B cell (primary cell): ENCODE data around the gene ADARB2. TPM values are rescaled to one million over a fixed set of nuclear protein-coding genes. Genes with fewer than 3 reads are reported as not detected.

Source experiments
- ATAC-seq: fragments of 200-7000 bp; cut with Tn5 transposase; one replicate; pipeline ENCODE4 v1.10.0; 2021; ENCODE audit warnings: low read depth, mild to moderate bottlenecking, moderate number of reproducible peaks, moderate library complexity
- CTCF ChIA-PET: fragments of 350-600 bp; sonication (Branson Sonifier 250); formaldehyde crosslinking; loops from one replicate; lab custom pipeline; 2021; ENCODE audit warnings: antibody characterized with exemption, inconsistent platforms; lab: Charles Lee
- POLR2A ChIA-PET: fragments of 350-600 bp; sonication (Branson Sonifier 250); formaldehyde crosslinking; loops from one replicate; lab custom pipeline; 2021; ENCODE audit warnings: antibody characterized with exemption; lab: Charles Lee
- DNase-seq: peaks from one replicate; pipeline ENCODE4 v3.0.0; 2013
- H2AFZ ChIP-seq: 2 replicates; pipeline ENCODE4 v1.6.1; 2012; ENCODE audit warnings: mild to moderate bottlenecking, low read depth, low read length; ENCODE audit not compliant: insufficient read depth, poor library complexity, severe bottlenecking
- H3K27ac ChIP-seq, 2 donors: 1 replicate in 1 of 2; 2 replicates in 1 of 2; pipeline ENCODE4 v1.5.1; 2012 to 2013; ENCODE audit warnings: low read length in 2 of 2, mild to moderate bottlenecking in 2 of 2, moderate library complexity in 1 of 2
- H3K27me3 ChIP-seq, 4 experiments: fragments of 200-600 bp in 1 of 4; sonication (generic) in 1 of 4; replicated peaks in 1 of 4; 1 replicate in 2 of 4; 2 replicates in 2 of 4; pipeline versions ENCODE4 v1.6.1 to v1.7.0; 2013 to 2016; ENCODE audit warnings: low read length in 3 of 4, mild to moderate bottlenecking in 2 of 4, mixed read lengths in 1 of 4, moderate library complexity in 1 of 4; ENCODE audit not compliant: insufficient read depth in 4 of 4, control insufficient read depth in 3 of 4; ENCODE audit errors: control extremely low read depth in 1 of 4
- H3K36me3 ChIP-seq, 2 experiments: replicated peaks in 1 of 2; 1 replicate in 1 of 2; 2 replicates in 1 of 2; pipeline versions ENCODE4 v1.6.1 to v1.7.1; 2013; ENCODE audit warnings: low read length in 1 of 2; ENCODE audit not compliant: insufficient read depth in 2 of 2, control insufficient read depth in 1 of 2; ENCODE audit errors: control extremely low read depth in 1 of 2, extremely low read depth in 1 of 2
- H3K4me1 ChIP-seq, 2 donors: fragments of 200-600 bp in 1 of 2; sonication (generic) in 1 of 2; 1 replicate in 1 of 2; 2 replicates in 1 of 2; pipeline versions ENCODE4 v1.5.1 to v1.6.1; 2013 to 2017; ENCODE audit warnings: low read length in 2 of 2; ENCODE audit not compliant: control insufficient read depth in 2 of 2, insufficient read depth in 2 of 2
- H3K4me2 ChIP-seq: replicated peaks from 2 replicates; pipeline ENCODE3; 2012; ENCODE audit warnings: mild to moderate bottlenecking, low read depth, low read length; ENCODE audit not compliant: poor library complexity, severe bottlenecking
- H3K4me3 ChIP-seq, 5 experiments: fragments of 200-600 bp in 1 of 5; sonication (generic) in 1 of 5; 1 replicate in 3 of 5; 2 replicates in 2 of 5; pipeline versions ENCODE4 v1.5.1 to v1.7.0; 2011 to 2016; ENCODE audit warnings: low read length in 4 of 5, mild to moderate bottlenecking in 4 of 5, low read depth in 2 of 5, control low read depth in 1 of 5, moderate library complexity in 1 of 5; ENCODE audit not compliant: insufficient read depth in 1 of 5; ENCODE audit errors: control extremely low read depth in 1 of 5, extremely low read depth in 1 of 5
- H3K79me2 ChIP-seq: fragments of 200-600 bp; sonication (generic); one replicate; pipeline ENCODE4 v1.6.0; 2016; ENCODE audit warnings: low read length; ENCODE audit not compliant: control insufficient read depth, insufficient read depth
- H3K9ac ChIP-seq: fragments of 200-600 bp; sonication (generic); 2 replicates; pipeline ENCODE4 v1.6.1; 2017; ENCODE audit warnings: mild to moderate bottlenecking, low read length, moderate library complexity
- H3K9me3 ChIP-seq, 3 donors: one replicate each; pipeline versions ENCODE4 v1.6.1 to v1.7.1; 2013; ENCODE audit warnings: low read length in 2 of 3; ENCODE audit not compliant: control insufficient read depth in 2 of 3, insufficient read depth in 1 of 3; ENCODE audit errors: control extremely low read depth in 1 of 3
- H4K20me1 ChIP-seq: 2 replicates; pipeline ENCODE4 v1.6.0; 2012; ENCODE audit warnings: mild to moderate bottlenecking, low read length; ENCODE audit not compliant: insufficient read depth, control insufficient read depth, poor library complexity, severe bottlenecking
- H3K27ac Mint-ChIP-seq: one replicate; pipeline ENCODE4 v1.8.0; 2021; ENCODE audit warnings: mixed read lengths
- H3K27me3 Mint-ChIP-seq: one replicate; pipeline ENCODE4 v1.8.0; 2021; ENCODE audit warnings: mixed read lengths
- H3K4me1 Mint-ChIP-seq: one replicate; pipeline ENCODE4 v1.8.0; 2021; ENCODE audit warnings: mixed read lengths
- H3K4me3 Mint-ChIP-seq: one replicate; pipeline ENCODE4 v1.8.0; 2021; ENCODE audit warnings: mixed read lengths
- H3K9me3 Mint-ChIP-seq: one replicate; pipeline ENCODE4 v1.8.0; 2022; ENCODE audit warnings: mixed read lengths; ENCODE audit not compliant: insufficient read depth
- EZH2 ChIP-seq: IDR thresholded peaks from 2 replicates; pipeline ENCODE4 v1.6.1; 2012; ENCODE audit warnings: borderline replicate concordance, low read depth, mild to moderate bottlenecking, moderate library complexity, low read length; ENCODE audit not compliant: insufficient read depth, poor library complexity, severe bottlenecking
- WGBS: methylation state at CpG from one replicate; pipeline ENCODE4 v1.1.5; 2013; ENCODE audit warnings: missing lambda C conversion rate; ENCODE audit not compliant: insufficient coverage; 5-methylcytosine and 5-hydroxymethylcytosine counted together
- intact Hi-C: fragments of 100-400 bp; cut with micrococcal nuclease; formaldehyde crosslinking; loops from one replicate; pipeline ENCODE4 v1.10.0; 2022
- polyA plus RNA-seq: library from polyadenylated mRNA; depleted of rRNA; stranded (reverse); fragments of >200 nt; gene quantifications from 2 replicates; pipeline ENCODE4 v1.2.3, GENCODE V29; 2012
- total RNA-seq, 2 donors: library from RNA; stranded (reverse); fragments of 120-200 nt in 1 of 2; gene quantifications; 1 replicate in 1 of 2; 2 replicates in 1 of 2; pipeline versions ENCODE4 v1.2.3 to v1.2.4, GENCODE V29; 2013 to 2022
- TF ChIP-seq, protein P1 (sequence below): fragments of 200-600 bp; IDR thresholded peaks from one replicate; pipeline ENCODE4 v1.8.0; 2022; ENCODE audit warnings: antibody characterized with exemption, mild to moderate bottlenecking

The ADARB2 gene
- total and polyA plus RNA-seq, 2 donors (not counting 1 experiment from before 2014, with no cell fraction given), result 0.13 to 0.96 TPM

DNA sequence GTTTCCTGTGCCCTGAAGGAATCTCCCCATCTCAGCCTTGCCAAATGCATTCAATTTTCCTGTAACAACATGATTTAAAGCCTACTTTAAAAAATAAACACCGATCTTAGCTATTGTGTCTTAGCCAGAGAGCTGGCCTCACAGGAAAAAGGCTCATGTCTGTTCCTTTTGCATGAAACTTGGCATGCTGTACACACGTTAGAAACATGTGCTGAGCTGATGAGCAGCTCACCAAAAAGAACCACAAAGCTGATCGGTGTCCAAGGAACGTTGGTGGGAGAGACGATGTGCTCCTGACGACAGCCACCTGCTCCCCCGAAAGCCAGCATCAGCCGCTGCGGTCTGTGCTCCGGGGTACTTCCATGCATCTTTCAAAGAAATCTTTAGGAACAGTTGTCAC, 135.9 kb downstream of the ADARB2 start:
- Histone ChIP-seq H3K79me2 (no peaks in the 10 kb centered on the region), H3K9me3 (peaks cover 0 to 4% (median 0%) of the 10 kb centered on the region in 3 donors), H3K36me3 (no peaks in the 10 kb centered on the region), H3K4me3 (no peak overlapping the region), H3K4me1 (no peaks in the 10 kb centered on the region), H3K9ac (no peak overlapping the region), H3K27me3 (no peaks in the 10 kb centered on the region), H3K4me2 (no peak overlapping the region), H2AFZ (no peak overlapping the region), H4K20me1 (no peaks in the 10 kb centered on the region), H3K27ac (no peak overlapping the region)
- Mint-ChIP-seq H3K4me3 (no peak overlapping the region), H3K9me3 (no peaks in the 10 kb centered on the region), H3K27ac (no peak overlapping the region), H3K4me1 (no peaks in the 10 kb centered on the region), H3K27me3 (peaks cover 7% of the 10 kb centered on the region)
- DNase-seq (no peak), ATAC-seq (no peak)
- intact Hi-C loops, result no loop called here
- TF ChIP-seq, protein P1, sequence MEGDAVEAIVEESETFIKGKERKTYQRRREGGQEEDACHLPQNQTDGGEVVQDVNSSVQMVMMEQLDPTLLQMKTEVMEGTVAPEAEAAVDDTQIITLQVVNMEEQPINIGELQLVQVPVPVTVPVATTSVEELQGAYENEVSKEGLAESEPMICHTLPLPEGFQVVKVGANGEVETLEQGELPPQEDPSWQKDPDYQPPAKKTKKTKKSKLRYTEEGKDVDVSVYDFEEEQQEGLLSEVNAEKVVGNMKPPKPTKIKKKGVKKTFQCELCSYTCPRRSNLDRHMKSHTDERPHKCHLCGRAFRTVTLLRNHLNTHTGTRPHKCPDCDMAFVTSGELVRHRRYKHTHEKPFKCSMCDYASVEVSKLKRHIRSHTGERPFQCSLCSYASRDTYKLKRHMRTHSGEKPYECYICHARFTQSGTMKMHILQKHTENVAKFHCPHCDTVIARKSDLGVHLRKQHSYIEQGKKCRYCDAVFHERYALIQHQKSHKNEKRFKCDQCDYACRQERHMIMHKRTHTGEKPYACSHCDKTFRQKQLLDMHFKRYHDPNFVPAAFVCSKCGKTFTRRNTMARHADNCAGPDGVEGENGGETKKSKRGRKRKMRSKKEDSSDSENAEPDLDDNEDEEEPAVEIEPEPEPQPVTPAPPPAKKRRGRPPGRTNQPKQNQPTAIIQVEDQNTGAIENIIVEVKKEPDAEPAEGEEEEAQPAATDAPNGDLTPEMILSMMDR, result no peak
- no peak for TF ChIP-seq EZH2
- WGBS, result 87% methylated on average over 10 of the region's 10 CpGs
- ChIA-PET POLR2A (no interaction called here), CTCF (no interaction called here)

DNA sequence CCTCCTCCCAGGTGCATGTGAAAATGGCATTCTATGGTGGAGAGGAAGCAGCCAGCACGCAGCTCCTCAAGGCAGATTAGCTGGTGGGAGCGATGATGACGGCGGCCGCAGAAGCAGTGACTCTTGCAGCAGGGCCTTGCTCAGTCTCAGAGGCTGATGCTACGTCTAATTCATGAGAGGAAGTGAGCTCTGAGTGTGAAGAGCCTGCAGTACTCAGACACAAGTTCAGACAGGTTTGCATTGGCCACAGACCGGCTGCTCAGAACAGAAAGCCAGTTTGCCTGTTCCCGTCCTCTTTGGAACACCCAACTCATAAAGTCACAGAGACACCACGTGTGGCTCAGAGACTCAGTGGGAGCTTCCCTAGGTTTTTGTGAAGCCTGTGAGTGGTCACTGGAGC, 136.5 kb downstream of the ADARB2 start:
- 80% methylated on average over 8 of the region's 9 CpGs for WGBS
- Histone ChIP-seq H3K4me2 (no peak overlapping the region), H3K27ac (no peak overlapping the region), H3K27me3 (no peaks in the 10 kb centered on the region), H3K9me3 (peaks cover 0 to 4% (median 0%) of the 10 kb centered on the region in 3 donors), H3K9ac (no peak overlapping the region), H3K79me2 (no peaks in the 10 kb centered on the region), H3K36me3 (no peaks in the 10 kb centered on the region), H2AFZ (no peak overlapping the region), H3K4me3 (no peak overlapping the region), H3K4me1 (no peaks in the 10 kb centered on the region), H4K20me1 (no peaks in the 10 kb centered on the region)
- Mint-ChIP-seq H3K27ac (no peak overlapping the region), H3K4me1 (no peaks in the 10 kb centered on the region), H3K9me3 (no peaks in the 10 kb centered on the region), H3K4me3 (no peak overlapping the region), H3K27me3 (peaks cover 12% of the 10 kb centered on the region)
- POLR2A ChIA-PET, result no interaction called here
- CTCF ChIA-PET, result no interaction called here
- ATAC-seq (no peak), DNase-seq (no peak)
- intact Hi-C loops, result no loop called here
- TF ChIP-seq, protein P1, result no peak
- TF ChIP-seq EZH2, result no peak
